Muscle layer of duodenum (tissue), 2 donors: ENCODE results near the gene SEMA5B.

Experiments used
- H3K27ac ChIP-seq: one replicate; pipeline ENCODE4 v1.7.0; 2013; ENCODE audit warnings: mild to moderate bottlenecking, low read length
- H3K27me3 ChIP-seq: one replicate; pipeline ENCODE4 v1.7.0; 2013; ENCODE audit warnings: low read depth, mild to moderate bottlenecking, control low read depth, low read length
- H3K36me3 ChIP-seq, 2 donors: one replicate each; pipeline ENCODE4 v1.7.0; 2013; ENCODE audit warnings: low read length in 2 of 2, control low read depth in 1 of 2, mild to moderate bottlenecking in 1 of 2; ENCODE audit not compliant: insufficient read depth in 2 of 2, control insufficient read depth in 1 of 2
- H3K4me1 ChIP-seq, 2 donors: one replicate each; pipeline ENCODE4 v1.7.0; 2013; ENCODE audit warnings: low read length in 2 of 2, mild to moderate bottlenecking in 2 of 2, control low read depth in 1 of 2, moderate library complexity in 1 of 2; ENCODE audit not compliant: insufficient read depth in 2 of 2, control insufficient read depth in 1 of 2
- H3K4me3 ChIP-seq, 2 donors: one replicate each; pipeline ENCODE4 v1.7.0; 2013; ENCODE audit warnings: low read length in 2 of 2, low read depth in 1 of 2, mild to moderate bottlenecking in 1 of 2
- H3K9me3 ChIP-seq, 2 donors: one replicate each; pipeline ENCODE4 v1.7.0; 2013; ENCODE audit warnings: low read length in 2 of 2, control low read depth in 1 of 2, mild to moderate bottlenecking in 1 of 2; ENCODE audit not compliant: control insufficient read depth in 1 of 2
- donor health status: healthy.

Gene SEMA5B, protein sequence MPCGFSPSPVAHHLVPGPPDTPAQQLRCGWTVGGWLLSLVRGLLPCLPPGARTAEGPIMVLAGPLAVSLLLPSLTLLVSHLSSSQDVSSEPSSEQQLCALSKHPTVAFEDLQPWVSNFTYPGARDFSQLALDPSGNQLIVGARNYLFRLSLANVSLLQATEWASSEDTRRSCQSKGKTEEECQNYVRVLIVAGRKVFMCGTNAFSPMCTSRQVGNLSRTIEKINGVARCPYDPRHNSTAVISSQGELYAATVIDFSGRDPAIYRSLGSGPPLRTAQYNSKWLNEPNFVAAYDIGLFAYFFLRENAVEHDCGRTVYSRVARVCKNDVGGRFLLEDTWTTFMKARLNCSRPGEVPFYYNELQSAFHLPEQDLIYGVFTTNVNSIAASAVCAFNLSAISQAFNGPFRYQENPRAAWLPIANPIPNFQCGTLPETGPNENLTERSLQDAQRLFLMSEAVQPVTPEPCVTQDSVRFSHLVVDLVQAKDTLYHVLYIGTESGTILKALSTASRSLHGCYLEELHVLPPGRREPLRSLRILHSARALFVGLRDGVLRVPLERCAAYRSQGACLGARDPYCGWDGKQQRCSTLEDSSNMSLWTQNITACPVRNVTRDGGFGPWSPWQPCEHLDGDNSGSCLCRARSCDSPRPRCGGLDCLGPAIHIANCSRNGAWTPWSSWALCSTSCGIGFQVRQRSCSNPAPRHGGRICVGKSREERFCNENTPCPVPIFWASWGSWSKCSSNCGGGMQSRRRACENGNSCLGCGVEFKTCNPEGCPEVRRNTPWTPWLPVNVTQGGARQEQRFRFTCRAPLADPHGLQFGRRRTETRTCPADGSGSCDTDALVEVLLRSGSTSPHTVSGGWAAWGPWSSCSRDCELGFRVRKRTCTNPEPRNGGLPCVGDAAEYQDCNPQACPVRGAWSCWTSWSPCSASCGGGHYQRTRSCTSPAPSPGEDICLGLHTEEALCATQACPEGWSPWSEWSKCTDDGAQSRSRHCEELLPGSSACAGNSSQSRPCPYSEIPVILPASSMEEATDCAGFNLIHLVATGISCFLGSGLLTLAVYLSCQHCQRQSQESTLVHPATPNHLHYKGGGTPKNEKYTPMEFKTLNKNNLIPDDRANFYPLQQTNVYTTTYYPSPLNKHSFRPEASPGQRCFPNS

GRCh38 chr3:123027292-123028232, at the start of gene SEMA5B:
SEMA5B (minus strand) TSS chr3:123027763; CDS start chr3:122961263, 66,500 bp downstream.
- H3K36me3 ChIP-seq: no peaks in the 10 kb centered on the region
- peak within 1 kb of the TSS; percentile 67 to 77 for H3K4me3 ChIP-seq
- no peak within 1 kb of the TSS for H3K27ac ChIP-seq
- no peaks in the 10 kb centered on the region for H3K9me3 ChIP-seq
- H3K4me1 ChIP-seq: peaks cover 0 to 28% of the 10 kb centered on the region in 2 donors
- H3K27me3 ChIP-seq: peaks cover 15% of the 10 kb centered on the region

DNA sequence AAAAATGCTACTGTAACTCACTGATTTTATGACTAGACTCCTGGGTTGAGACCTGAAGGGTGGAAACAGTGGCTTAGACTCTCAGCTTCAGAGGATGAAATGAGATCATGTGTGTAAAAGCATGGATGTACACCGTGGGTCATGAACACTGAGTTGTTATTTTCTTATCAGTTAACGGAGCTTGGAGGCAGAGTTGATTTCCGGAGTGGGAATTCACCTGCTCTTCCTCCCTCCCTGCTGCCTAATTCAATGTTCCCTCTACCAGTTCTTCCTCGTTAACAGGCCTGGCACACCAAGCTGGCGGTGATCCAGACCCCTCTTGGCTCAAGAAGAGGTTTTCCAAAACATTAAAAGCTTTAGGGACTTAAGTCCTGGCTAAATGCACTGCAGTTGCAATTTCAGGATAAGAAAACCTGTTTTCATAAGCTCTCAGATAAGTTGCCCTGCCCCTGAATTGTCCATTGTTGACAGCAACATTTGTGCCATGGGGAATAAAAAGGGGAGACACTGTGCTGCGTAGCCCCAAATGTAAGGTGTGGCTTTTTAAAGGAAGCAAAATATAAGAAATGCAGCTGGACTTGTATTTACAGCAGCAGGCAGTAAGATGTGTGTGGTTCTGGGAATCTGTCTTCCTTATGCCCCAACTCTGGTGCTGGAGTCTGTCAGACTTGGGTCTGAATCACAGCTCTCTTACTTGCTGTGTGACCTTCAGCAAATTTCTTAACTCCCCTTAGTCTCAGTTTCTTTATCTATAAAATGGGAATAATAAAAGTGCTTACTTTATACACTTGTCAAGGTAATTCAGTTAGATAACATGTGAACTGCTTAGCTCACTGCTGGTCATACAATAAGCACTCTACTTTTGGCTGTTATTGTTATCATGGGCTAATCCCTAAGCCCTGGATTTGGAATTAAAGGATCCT, 49.2 kb upstream of the SEMA5B start:
- no peak overlapping the region for H3K27ac ChIP-seq
- no peaks in the 10 kb centered on the region for H3K27me3 ChIP-seq
- H3K4me3 ChIP-seq: no peak overlapping the region
- H3K4me1 ChIP-seq: peaks cover under 1 to 18% of the 10 kb centered on the region in 2 donors
- no peaks in the 10 kb centered on the region for H3K36me3 ChIP-seq
- H3K9me3 ChIP-seq: no peaks in the 10 kb centered on the region

DNA sequence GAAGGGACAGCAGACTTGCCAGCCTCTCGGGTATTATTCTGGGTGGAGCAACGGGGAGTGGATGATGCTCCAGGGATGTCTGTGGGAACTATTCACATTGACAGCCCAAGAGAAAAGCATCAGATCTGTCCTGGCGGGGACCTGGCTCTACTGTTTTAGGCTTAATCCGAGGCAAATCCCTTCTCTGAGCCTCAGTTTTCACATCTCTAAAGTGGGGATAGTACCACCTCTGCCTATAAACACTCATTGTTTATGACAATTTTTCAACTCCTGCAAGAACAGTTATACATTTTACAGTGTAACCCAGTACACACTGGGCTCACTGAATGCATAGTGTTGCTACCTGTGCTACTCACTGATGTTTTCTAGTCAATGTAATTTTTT, 48.5 kb upstream of the SEMA5B start:
- Histone ChIP-seq H3K4me1 (peaks cover 0 to 22% of the 10 kb centered on the region in 2 donors), H3K36me3 (no peaks in the 10 kb centered on the region), H3K4me3 (no peak overlapping the region), H3K27me3 (no peaks in the 10 kb centered on the region), H3K9me3 (no peaks in the 10 kb centered on the region), H3K27ac (no peak overlapping the region)

DNA sequence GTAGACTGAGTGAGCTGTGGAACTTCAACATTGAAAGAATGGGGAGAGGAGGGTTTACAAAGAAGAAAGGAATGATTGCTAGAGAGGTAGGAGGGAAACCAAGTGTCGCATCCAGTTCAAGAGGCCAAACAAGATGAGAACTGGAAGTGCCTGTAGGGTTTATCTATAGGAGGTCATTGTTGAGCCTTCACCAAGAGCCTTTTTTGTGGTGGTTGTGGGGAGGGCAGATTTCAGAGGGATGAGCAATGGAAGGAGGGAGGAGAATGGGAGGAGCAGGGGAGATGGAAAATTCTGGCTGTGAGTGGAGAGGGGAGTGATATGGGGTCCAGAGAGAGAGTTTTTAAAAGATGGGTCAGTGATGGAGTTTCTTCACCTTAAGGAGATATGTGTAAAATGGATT, 47.8 kb upstream of the SEMA5B start:
- Histone ChIP-seq H3K27me3 (no peaks in the 10 kb centered on the region), H3K36me3 (no peaks in the 10 kb centered on the region), H3K4me1 (peaks cover 0 to 30% of the 10 kb centered on the region in 2 donors), H3K27ac (no peak overlapping the region), H3K9me3 (no peaks in the 10 kb centered on the region), H3K4me3 (no peak overlapping the region)

GRCh38 chr3:123072564-123072963, 45.0 kb upstream of the SEMA5B start:
- Histone ChIP-seq H3K4me1 (peaks cover 8 to 39% of the 10 kb centered on the region in 2 donors), H3K9me3 (no peaks in the 10 kb centered on the region), H3K27ac (no peak overlapping the region), H3K36me3 (no peaks in the 10 kb centered on the region), H3K4me3 (no peak overlapping the region), H3K27me3 (no peaks in the 10 kb centered on the region)

GRCh38 chr3:123072152-123072551, 44.6 kb upstream of the SEMA5B start:
- H3K4me3 ChIP-seq: no peak overlapping the region
- no peaks in the 10 kb centered on the region for H3K27me3 ChIP-seq
- no peaks in the 10 kb centered on the region for H3K36me3 ChIP-seq
- peaks cover 8 to 39% of the 10 kb centered on the region in 2 donors for H3K4me1 ChIP-seq
- no peaks in the 10 kb centered on the region for H3K9me3 ChIP-seq
- no peak overlapping the region for H3K27ac ChIP-seq

DNA sequence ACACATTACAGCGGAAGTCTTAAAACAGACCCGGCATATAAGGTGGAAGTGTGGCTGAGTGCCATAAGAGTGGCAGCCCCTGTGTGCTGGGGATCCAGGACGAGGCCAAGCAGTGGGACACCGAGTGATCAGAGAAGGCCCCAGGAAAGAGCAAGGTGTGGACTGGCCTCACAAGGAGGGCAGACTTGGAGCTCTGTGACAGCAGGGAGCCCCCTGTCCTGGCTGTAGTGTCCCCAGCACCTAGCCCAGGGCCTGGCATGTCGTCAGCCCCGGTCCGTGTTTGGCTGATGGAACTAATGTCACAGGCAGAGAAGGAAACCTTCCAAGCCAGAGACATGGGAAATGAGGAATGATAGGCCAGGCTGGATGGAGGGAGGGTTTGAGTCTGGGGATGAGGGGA, 44.0 kb upstream of the SEMA5B start:
- Histone ChIP-seq H3K27me3 (no peaks in the 10 kb centered on the region), H3K36me3 (no peaks in the 10 kb centered on the region), H3K4me3 (no peak overlapping the region), H3K9me3 (no peaks in the 10 kb centered on the region), H3K4me1 (peaks cover 8 to 34% of the 10 kb centered on the region in 2 donors), H3K27ac (no peak overlapping the region)

- Histone ChIP-seq H3K9me3 (no peaks in the 10 kb centered on the region), H3K4me1 (peaks cover 8 to 29% of the 10 kb centered on the region in 2 donors), H3K36me3 (no peaks in the 10 kb centered on the region), H3K27me3 (no peaks in the 10 kb centered on the region), H3K27ac (no peak overlapping the region), H3K4me3 (no peak overlapping the region)
Observed at GRCh38 chr3:123071146-123071545, 43.6 kb upstream of the SEMA5B start.

DNA sequence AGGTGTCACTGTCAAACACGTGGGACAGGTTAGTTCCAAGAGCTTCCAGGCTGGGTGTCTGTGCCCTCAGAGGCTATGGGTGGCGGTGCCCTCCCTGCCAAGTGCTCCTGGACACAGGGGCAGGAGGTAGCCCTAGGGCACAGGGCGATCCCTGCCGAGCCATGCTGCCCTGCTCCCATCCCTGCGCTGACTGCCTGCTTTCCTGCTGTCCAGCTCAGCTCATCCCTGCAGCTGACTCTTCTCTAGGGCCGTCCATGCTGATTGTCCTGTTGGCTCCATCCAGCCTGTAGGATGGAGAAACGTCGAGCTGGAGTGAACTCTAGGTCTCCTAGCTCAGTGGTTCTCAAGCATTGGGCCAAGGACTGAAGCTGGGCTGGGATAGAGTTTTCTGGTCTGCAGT, 42.9 kb upstream of the SEMA5B start:
- Histone ChIP-seq H3K9me3 (no peaks in the 10 kb centered on the region), H3K4me1 (peaks cover 8 to 27% of the 10 kb centered on the region in 2 donors), H3K4me3 (no peak overlapping the region), H3K27me3 (no peaks in the 10 kb centered on the region), H3K36me3 (no peaks in the 10 kb centered on the region), H3K27ac (peak overlapping the region; percentile 11)
